Liver (tissue), 3 donors: ENCODE data around the gene OBP2A.
"Not testable (repeated sequence)": the region's sequence is repeated elsewhere in the genome, so short reads cannot be mapped to it uniquely, and the experiment has no call there.

Experiments
- CTCF ChIP-seq: fragments of 150-350 bp; IDR thresholded peaks from 2 replicates; pipeline ENCODE4 v1.5.1; 2017; ENCODE audit warnings: improper control_type of control experiment, low read depth, low read length; ENCODE audit not compliant: missing input control
- JUND ChIP-seq, 2 donors: IDR thresholded peaks; 2 replicates each; pipeline ENCODE4 v1.6.1; 2016; ENCODE audit warnings: antibody characterized with exemption in 2 of 2
- TF ChIP-seq, protein P1 (sequence below): IDR thresholded peaks from 2 replicates; pipeline ENCODE4 v1.6.1; 2016; ENCODE audit warnings: antibody characterized with exemption, mild to moderate bottlenecking
- donor health status: healthy.
- donor health status: healthy.

GRCh38 chr9:135543262-135543894 lies 2.5 kb upstream of the OBP2A start:
- TF ChIP-seq JUND (IDR thresholded peaks at IDR 0.05); CTCF: not testable (repeated sequence)
- TF ChIP-seq, protein P1, sequence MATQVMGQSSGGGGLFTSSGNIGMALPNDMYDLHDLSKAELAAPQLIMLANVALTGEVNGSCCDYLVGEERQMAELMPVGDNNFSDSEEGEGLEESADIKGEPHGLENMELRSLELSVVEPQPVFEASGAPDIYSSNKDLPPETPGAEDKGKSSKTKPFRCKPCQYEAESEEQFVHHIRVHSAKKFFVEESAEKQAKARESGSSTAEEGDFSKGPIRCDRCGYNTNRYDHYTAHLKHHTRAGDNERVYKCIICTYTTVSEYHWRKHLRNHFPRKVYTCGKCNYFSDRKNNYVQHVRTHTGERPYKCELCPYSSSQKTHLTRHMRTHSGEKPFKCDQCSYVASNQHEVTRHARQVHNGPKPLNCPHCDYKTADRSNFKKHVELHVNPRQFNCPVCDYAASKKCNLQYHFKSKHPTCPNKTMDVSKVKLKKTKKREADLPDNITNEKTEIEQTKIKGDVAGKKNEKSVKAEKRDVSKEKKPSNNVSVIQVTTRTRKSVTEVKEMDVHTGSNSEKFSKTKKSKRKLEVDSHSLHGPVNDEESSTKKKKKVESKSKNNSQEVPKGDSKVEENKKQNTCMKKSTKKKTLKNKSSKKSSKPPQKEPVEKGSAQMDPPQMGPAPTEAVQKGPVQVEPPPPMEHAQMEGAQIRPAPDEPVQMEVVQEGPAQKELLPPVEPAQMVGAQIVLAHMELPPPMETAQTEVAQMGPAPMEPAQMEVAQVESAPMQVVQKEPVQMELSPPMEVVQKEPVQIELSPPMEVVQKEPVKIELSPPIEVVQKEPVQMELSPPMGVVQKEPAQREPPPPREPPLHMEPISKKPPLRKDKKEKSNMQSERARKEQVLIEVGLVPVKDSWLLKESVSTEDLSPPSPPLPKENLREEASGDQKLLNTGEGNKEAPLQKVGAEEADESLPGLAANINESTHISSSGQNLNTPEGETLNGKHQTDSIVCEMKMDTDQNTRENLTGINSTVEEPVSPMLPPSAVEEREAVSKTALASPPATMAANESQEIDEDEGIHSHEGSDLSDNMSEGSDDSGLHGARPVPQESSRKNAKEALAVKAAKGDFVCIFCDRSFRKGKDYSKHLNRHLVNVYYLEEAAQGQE, result not testable (repeated sequence)
